GM12891 (cell line): ENCODE data around the gene MAGI1.

Experiments used
- DNase-seq: peaks from one replicate; pipeline ENCODE4 v3.0.0; 2011; ENCODE audit warnings: low spot score; ENCODE audit not compliant: insufficient read length
- FAIRE-seq: peaks from 2 replicates; lab custom pipeline; 2011; peaks lifted over from hg19 to GRCh38; lab: Jason Lieb, UNC
- PAX5 ChIP-seq: IDR thresholded peaks from 2 replicates; pipeline ENCODE4 v1.6.1; 2011; ENCODE audit warnings: low read length, moderate library complexity, mild to moderate bottlenecking; ENCODE audit not compliant: insufficient read depth, severe bottlenecking
- POLR2A ChIP-seq: IDR thresholded peaks from 2 replicates; pipeline ENCODE4 v1.6.1; 2011; ENCODE audit warnings: low read depth, low read length, control low read depth
- POLR2AphosphoS5 ChIP-seq: IDR thresholded peaks from 2 replicates; pipeline ENCODE4 v1.6.1; 2011; ENCODE audit warnings: low read depth, low read length, control low read depth
- POU2F2 ChIP-seq: IDR thresholded peaks from 2 replicates; pipeline ENCODE4 v1.6.1; 2011; ENCODE audit warnings: low read depth, mild to moderate bottlenecking, control low read depth, low read length, moderate library complexity
- SPI1 ChIP-seq: IDR thresholded peaks from 2 replicates; pipeline ENCODE4 v1.6.1; 2011; ENCODE audit warnings: low read depth, low read length, control low read depth
- TAF1 ChIP-seq: IDR thresholded peaks from 2 replicates; pipeline ENCODE4 v1.6.1; 2011; ENCODE audit warnings: low read depth, low read length, control low read depth

Gene MAGI1

GRCh38 chr3:65951836-65952505 lies 86.7 kb downstream of the MAGI1 start:
- DNase-seq, result no peak
- TF ChIP-seq POU2F2 (no peak), POLR2A (no peak), TAF1 (no peak), SPI1 (no peak), POLR2AphosphoS5 (no peak), PAX5 (no peak)
- no peak for FAIRE-seq

- no peak for FAIRE-seq
- TF ChIP-seq TAF1 (no peak), SPI1 (no peak), POLR2AphosphoS5 (no peak), POU2F2 (no peak), PAX5 (no peak), POLR2A (no peak)
- DNase-seq, result no peak
These were observed 88.1 kb downstream of the MAGI1 start for GRCh38 chr3:65950340-65951326.

GRCh38 chr3:65948841-65949573 lies 89.7 kb downstream of the MAGI1 start:
- no peak for DNase-seq
- TF ChIP-seq TAF1, result no peak
- TF ChIP-seq PAX5, result no peak
- no peak for TF ChIP-seq POLR2AphosphoS5
- no peak for TF ChIP-seq SPI1
- TF ChIP-seq POLR2A, result no peak
- TF ChIP-seq POU2F2, result no peak
- FAIRE-seq, result no peak

GRCh38 chr3:65946438-65946837 lies 92.3 kb downstream of the MAGI1 start:
- no peak for TF ChIP-seq PAX5
- no peak for TF ChIP-seq POLR2AphosphoS5
- TF ChIP-seq SPI1, result no peak
- no peak for TF ChIP-seq POLR2A
- no peak for TF ChIP-seq POU2F2
- TF ChIP-seq TAF1, result no peak
- DNase-seq (no peak), FAIRE-seq (no peak)

- FAIRE-seq (no peak), DNase-seq (no peak)
- no peak for TF ChIP-seq TAF1
- TF ChIP-seq SPI1, result no peak
These were observed 92.8 kb downstream of the MAGI1 start for GRCh38 chr3:65945953-65946352.

GRCh38 chr3:65945480-65945879 lies 93.2 kb downstream of the MAGI1 start:
- DNase-seq, result no peak
- no peak for FAIRE-seq
- no peak for TF ChIP-seq SPI1
- TF ChIP-seq POU2F2, result no peak

- FAIRE-seq (no peak), DNase-seq (no peak)
- TF ChIP-seq POLR2AphosphoS5, result no peak
These were observed 94.5 kb downstream of the MAGI1 start for GRCh38 chr3:65944252-65944651.

- DNase-seq, result no peak
- TF ChIP-seq PAX5 (no peak), SPI1 (no peak), POU2F2 (no peak), TAF1 (no peak), POLR2AphosphoS5 (no peak), POLR2A (no peak)
- no peak for FAIRE-seq
These were observed 98.9 kb downstream of the MAGI1 start for GRCh38 chr3:65939801-65940246.

GRCh38 chr3:65939184-65939583 lies 99.5 kb downstream of the MAGI1 start:
- FAIRE-seq, result no peak
- no peak for DNase-seq
- TF ChIP-seq POLR2A (no peak), PAX5 (no peak), POU2F2 (no peak), TAF1 (no peak), SPI1 (no peak), POLR2AphosphoS5 (no peak)

GRCh38 chr3:65938676-65939075 lies 100.0 kb downstream of the MAGI1 start:
- FAIRE-seq, result no peak
- TF ChIP-seq SPI1 (no peak), POU2F2 (no peak), TAF1 (no peak), PAX5 (no peak), POLR2AphosphoS5 (no peak), POLR2A (no peak)
- DNase-seq, result no peak
